Panc1 (cell line): Measurements from ENCODE around the gene USP19. TPM values are rescaled to one million over a fixed set of nuclear protein-coding genes. Genes with fewer than 3 reads are reported as not detected.
A peak's percentile ranks its signal among the peaks of the same experiment; 100 is the strongest.

Experiments used
- ATAC-seq: fragments of 200-7000 bp; cut with Tn5 transposase; 2 replicates; pipeline ENCODE4 v1.9.1; 2020; ENCODE audit warnings: mild to moderate bottlenecking, moderate library complexity
- BruUV-seq: library from RNA; stranded (reverse); fragments of 400-500 nt; replicated peaks from 2 replicates; lab custom pipeline; 2021; lab: Mats Ljungman, UMichigan
- CTCF ChIA-PET: fragments of 300-600 bp; sonication (Branson Sonifier 250); formaldehyde crosslinking; loops from one replicate; lab custom pipeline; 2022; ENCODE audit warnings: antibody characterized with exemption; lab: Charles Lee
- POLR2A ChIA-PET: fragments of 300-600 bp; sonication (Branson Sonifier 250); formaldehyde crosslinking; loops from one replicate; lab custom pipeline; 2022; ENCODE audit warnings: antibody characterized with exemption; lab: Charles Lee
- DNase-seq: peaks from one replicate; pipeline ENCODE4 v3.0.0-alpha.2; 2010; ENCODE audit warnings: low read depth, low spot score
- H3K27ac ChIP-seq: 2 replicates; pipeline ENCODE4 v1.5.1; 2011; ENCODE audit warnings: mild to moderate bottlenecking, low read length, inconsistent platforms
- H3K27me3 ChIP-seq: fragments of 200-500 bp; sonication (Bioruptor generic); 2 replicates; pipeline ENCODE4 v1.6.0; 2014; ENCODE audit warnings: low read length, inconsistent platforms; ENCODE audit not compliant: control insufficient read depth, insufficient read depth
- H3K36me3 ChIP-seq: fragments of 200-500 bp; sonication (Bioruptor generic); 2 replicates; pipeline ENCODE4 v1.5.1; 2014; ENCODE audit warnings: inconsistent platforms, mild to moderate bottlenecking, low read length, moderate library complexity; ENCODE audit not compliant: control insufficient read depth, insufficient read depth
- H3K4me1 ChIP-seq: 2 replicates; pipeline ENCODE4 v1.5.1; 2011; ENCODE audit warnings: inconsistent platforms, mild to moderate bottlenecking, low read length, moderate library complexity; ENCODE audit not compliant: control insufficient read depth, insufficient read depth
- H3K4me3 ChIP-seq, 2 experiments: 2 replicates each; pipeline ENCODE4 v1.5.1; 2011 to 2012; ENCODE audit warnings: low read depth in 2 of 2, low read length in 2 of 2, mild to moderate bottlenecking in 2 of 2, inconsistent platforms in 1 of 2, moderate library complexity in 1 of 2
- H3K9me3 ChIP-seq: fragments of 200-500 bp; sonication (Bioruptor generic); 2 replicates; pipeline ENCODE4 v1.5.1; 2014; ENCODE audit warnings: low read depth, mild to moderate bottlenecking, inconsistent platforms, low read length, moderate library complexity; ENCODE audit not compliant: control insufficient read depth, insufficient read depth
- CTCF ChIP-seq: fragments of 450-650 bp; IDR thresholded peaks from 2 replicates; pipeline ENCODE4 v1.5.1; 2017; ENCODE audit warnings: mild to moderate bottlenecking
- POLR2AphosphoS5 ChIP-seq: IDR thresholded peaks from 2 replicates; pipeline ENCODE4 v1.6.1; 2012; ENCODE audit warnings: mild to moderate bottlenecking, low read depth, low read length, moderate library complexity
- REST ChIP-seq, 2 experiments: IDR thresholded peaks; 2 replicates each; pipeline ENCODE4 v1.6.1; 2011 to 2012; ENCODE audit warnings: low read depth in 2 of 2, control low read depth in 1 of 2, low read length in 1 of 2, mild to moderate bottlenecking in 1 of 2, moderate library complexity in 1 of 2; ENCODE audit not compliant: insufficient read depth in 1 of 2
- SIN3A ChIP-seq: IDR thresholded peaks from 2 replicates; pipeline ENCODE4 v1.6.1; 2012; ENCODE audit warnings: low read depth, mild to moderate bottlenecking, low read length, moderate library complexity, borderline replicate concordance; ENCODE audit not compliant: insufficient read depth
- TCF7L2 ChIP-seq: IDR thresholded peaks from 2 replicates; pipeline ENCODE4 v1.6.1; 2011; ENCODE audit warnings: mild to moderate bottlenecking, low read depth, low read length, inconsistent platforms
- in situ Hi-C: cut with HindIII; loops from 2 replicates; pipeline ENCODE4 v1.10.0; 2016; ENCODE audit warnings: low sequenced_read_pairs, low pct_unique_long_range_greater_than_20kb
- intact Hi-C: fragments of 100-400 bp; cut with micrococcal nuclease; formaldehyde crosslinking; loops from one replicate; pipeline ENCODE4 v1.10.0; 2022; ENCODE audit not compliant: unreplicated experiment
- total RNA-seq: library from RNA; stranded (reverse); gene quantifications from one replicate; pipeline ENCODE4 v1.2.1, GENCODE V29; 2021; ENCODE audit not compliant: unreplicated experiment

The USP19 gene
- total RNA-seq, 1 experiment from 2014 or later: 60.6 TPM

- DNase-seq (no peak), ATAC-seq (no peak)
- Histone ChIP-seq H3K36me3 (peaks cover 8% of the 10 kb centered on the region; the same call in 1 of the 2 replicates), H3K4me1 (no peaks in the 10 kb centered on the region), H3K27me3 (no peaks in the 10 kb centered on the region), H3K9me3 (no peaks in the 10 kb centered on the region), H3K4me3 (no peak overlapping the region), H3K27ac (no peak overlapping the region)
- TF ChIP-seq SIN3A (no peak), POLR2AphosphoS5 (no peak), TCF7L2 (no peak), REST (IDR thresholded peaks at IDR 0.05; ENCODE audit: insufficient read depth in 1 of 2, low read depth in 2 of 2, low read length in 1 of 2) (no peak), CTCF (no peak)
- intact Hi-C loops (no loop called here), in situ Hi-C loops (no loop called here)
- ChIA-PET CTCF (interaction anchor here (0.7 kb wide), 1 partner anchor 9 kb away, joined by 10 read pairs; no protein-coding TSS in a partner anchor), POLR2A (interaction anchor here (0.6 kb wide), 1 partner anchor 309 kb away, joined by 4 read pairs; the partner anchor contains the start of gene DAG1)
- BruUV-seq: no TSS peak
Observed at GRCh38 chr3:49161197-49161596, 40.6 kb upstream of the USP19 start.

DNA sequence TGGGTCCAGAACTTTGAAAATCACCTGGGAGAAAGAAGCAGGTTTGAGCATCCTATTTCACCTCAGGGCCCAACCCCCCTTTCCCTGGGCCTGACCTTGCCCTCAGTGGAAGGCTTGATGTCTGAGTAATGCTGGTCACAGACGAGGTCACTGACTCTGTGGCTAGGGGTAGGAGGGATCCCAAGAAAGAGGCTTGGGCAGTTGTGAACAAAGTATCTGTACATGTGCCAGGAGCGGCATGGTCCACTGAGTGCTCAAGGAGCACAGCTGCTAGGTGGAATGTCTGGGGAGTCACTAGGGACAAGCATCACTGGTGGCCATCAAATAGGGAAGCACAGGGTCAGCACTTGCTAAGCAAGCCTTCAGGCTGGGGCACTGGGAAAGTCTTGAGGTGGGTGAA is 38.2 kb upstream of the USP19 start:
- peak; percentile 14 for ATAC-seq
- no peak overlapping the region for H3K4me3 ChIP-seq
- no peaks in the 10 kb centered on the region for H3K27me3 ChIP-seq
- no peaks in the 10 kb centered on the region for H3K4me1 ChIP-seq
- POLR2A ChIA-PET: no interaction called here
- H3K27ac ChIP-seq: no peak overlapping the region
- intact Hi-C loops (no loop called here), in situ Hi-C loops (no loop called here)
- BruUV-seq: no TSS peak
- no peak for DNase-seq
- no peak for TF ChIP-seq CTCF
- no peak for TF ChIP-seq REST (IDR thresholded peaks at IDR 0.05; ENCODE audit: insufficient read depth in 1 of 2, low read depth in 2 of 2, low read length in 1 of 2)
- no peaks in the 10 kb centered on the region; the same call in 1 of the 2 replicates for H3K36me3 ChIP-seq
- CTCF ChIA-PET: interaction anchor here (0.7 to 1.0 kb wide), 2 partner anchors 65 to 467 kb away, joined by 3 to 5 read pairs; partner anchors contain the start of gene QRICH1
- H3K9me3 ChIP-seq: no peaks in the 10 kb centered on the region
